ENCODE measurements around the gene CSF2. TPM values are rescaled to one million over a fixed set of nuclear protein-coding genes. Genes with fewer than 3 reads are reported as not detected.

CSF2 gene
- total and polyA plus RNA-seq, 2 donors (not counting 1 experiment from before 2014, with no cell fraction given), result not detected

DNA sequence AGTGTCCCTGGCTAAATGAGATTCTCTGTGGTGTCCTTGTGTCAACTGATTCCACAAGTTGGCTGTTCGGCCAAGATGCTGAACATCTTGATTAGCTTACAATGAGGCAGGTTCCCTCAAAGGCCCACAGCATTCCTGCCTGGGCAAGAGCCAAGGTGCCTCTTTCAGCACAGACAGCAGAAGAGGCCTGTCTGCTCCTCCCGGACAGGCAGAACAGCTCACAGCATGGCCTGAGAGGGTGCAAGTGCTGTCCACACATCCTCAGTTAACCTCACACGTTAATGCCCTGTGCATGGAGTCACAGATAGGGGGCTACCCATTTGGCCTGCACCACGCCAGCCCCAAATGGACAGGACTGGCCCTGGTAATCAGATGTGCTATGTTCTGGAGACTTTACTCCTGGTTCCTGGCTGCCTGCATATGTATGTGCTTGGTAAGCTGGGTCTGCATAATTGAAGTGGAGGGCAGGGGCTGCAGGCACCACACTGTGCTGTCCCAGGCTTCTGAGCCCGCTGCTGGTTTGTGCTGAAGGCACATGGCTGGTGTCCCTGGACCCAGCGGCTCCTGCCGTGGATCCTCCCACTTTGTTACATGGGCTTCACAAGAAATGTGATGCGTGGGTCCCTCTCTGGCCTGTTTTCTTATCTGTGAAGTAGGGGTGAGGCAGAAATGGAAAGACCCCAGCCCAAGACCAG, 8.9 kb downstream of the CSF2 start:
- CTCF ChIA-PET, result no interaction called here

DNA sequence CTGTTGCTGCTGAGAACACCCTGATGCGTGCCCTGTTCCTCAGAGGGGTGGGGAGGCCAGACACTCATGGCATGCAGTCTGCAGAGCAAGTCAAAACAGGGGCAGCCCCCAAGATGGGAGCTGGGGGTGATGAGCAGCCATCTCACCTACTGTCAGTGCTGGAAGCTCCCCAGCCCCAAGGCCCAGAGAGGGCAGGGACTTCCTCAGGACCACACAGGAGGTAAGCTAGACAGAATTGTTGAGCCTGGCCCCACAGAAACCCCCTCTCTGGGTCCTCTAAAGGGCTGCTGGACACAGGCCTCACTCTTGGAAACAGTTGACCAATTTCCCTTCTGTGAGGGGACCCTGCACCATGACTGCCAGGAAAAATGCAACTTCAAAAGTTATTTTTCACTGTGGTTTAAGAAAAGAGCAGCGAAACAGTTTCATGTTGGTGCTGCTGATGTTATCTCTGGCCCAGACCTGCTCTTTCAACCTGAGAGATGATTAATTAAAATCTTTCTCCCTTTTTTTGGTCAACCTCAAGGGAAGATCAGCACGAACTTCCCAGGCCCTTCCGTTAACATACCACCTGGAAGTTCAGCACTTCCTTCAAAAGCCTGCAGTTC, 9.6 kb downstream of the CSF2 start:
- Histone ChIP-seq H3K79me2 (ENCODE audit: control insufficient read depth, insufficient read depth, low read length) (no peaks in the 10 kb centered on the region), H2AFZ (ENCODE audit: insufficient read depth, low read depth, low read length, poor library complexity, severe bottlenecking) (no peak overlapping the region), H3K4me2 (replicated peaks; ENCODE audit: low read depth, low read length, poor library complexity, severe bottlenecking) (no peak overlapping the region), H3K27me3 (replicated peaks in 1 of 4; ENCODE audit: control extremely low read depth in 1 of 4, control insufficient read depth in 3 of 4, insufficient read depth in 4 of 4, low read length in 3 of 4) (no peaks in the 10 kb centered on the region), H3K4me3 (ENCODE audit: control extremely low read depth in 1 of 5, extremely low read depth in 1 of 5, insufficient read depth in 1 of 5, low read depth in 2 of 5, low read length in 4 of 5) (no peak overlapping the region), H3K9me3 (ENCODE audit: control extremely low read depth in 1 of 3, control insufficient read depth in 2 of 3, insufficient read depth in 1 of 3, low read length in 2 of 3) (no peaks in the 10 kb centered on the region), H3K4me1 (ENCODE audit: control insufficient read depth in 2 of 2, insufficient read depth in 2 of 2, low read length in 2 of 2) (no peaks in the 10 kb centered on the region), H3K36me3 (replicated peaks in 1 of 2; ENCODE audit: control extremely low read depth in 1 of 2, control insufficient read depth in 1 of 2, extremely low read depth in 1 of 2, insufficient read depth in 2 of 2, low read length in 1 of 2) (no peaks in the 10 kb centered on the region), H4K20me1 (ENCODE audit: control insufficient read depth, insufficient read depth, low read length, poor library complexity, severe bottlenecking) (no peaks in the 10 kb centered on the region), H3K27ac (ENCODE audit: low read length in 2 of 2) (no peak overlapping the region), H3K9ac (ENCODE audit: low read length) (no peak overlapping the region)
- ATAC-seq (ENCODE audit: low read depth) (no peak), DNase-seq (no peak)
- POLR2A ChIA-PET, result no interaction called here
- Mint-ChIP-seq H3K27me3 (no peaks in the 10 kb centered on the region), H3K27ac (no peak overlapping the region), H3K4me1 (no peaks in the 10 kb centered on the region), H3K9me3 (ENCODE audit: insufficient read depth) (no peaks in the 10 kb centered on the region), H3K4me3 (no peak overlapping the region)
- 80% methylated on average over 1 of the region's 4 CpGs for WGBS (ENCODE audit: insufficient coverage)
- intact Hi-C loops (cut with micrococcal nuclease), result no loop called here
- CTCF ChIA-PET, result no interaction called here
- TF ChIP-seq EZH2 (IDR thresholded peaks at IDR 0.05; ENCODE audit: borderline replicate concordance, insufficient read depth, low read depth, low read length, poor library complexity, severe bottlenecking), result no peak
- TF ChIP-seq, protein P1, sequence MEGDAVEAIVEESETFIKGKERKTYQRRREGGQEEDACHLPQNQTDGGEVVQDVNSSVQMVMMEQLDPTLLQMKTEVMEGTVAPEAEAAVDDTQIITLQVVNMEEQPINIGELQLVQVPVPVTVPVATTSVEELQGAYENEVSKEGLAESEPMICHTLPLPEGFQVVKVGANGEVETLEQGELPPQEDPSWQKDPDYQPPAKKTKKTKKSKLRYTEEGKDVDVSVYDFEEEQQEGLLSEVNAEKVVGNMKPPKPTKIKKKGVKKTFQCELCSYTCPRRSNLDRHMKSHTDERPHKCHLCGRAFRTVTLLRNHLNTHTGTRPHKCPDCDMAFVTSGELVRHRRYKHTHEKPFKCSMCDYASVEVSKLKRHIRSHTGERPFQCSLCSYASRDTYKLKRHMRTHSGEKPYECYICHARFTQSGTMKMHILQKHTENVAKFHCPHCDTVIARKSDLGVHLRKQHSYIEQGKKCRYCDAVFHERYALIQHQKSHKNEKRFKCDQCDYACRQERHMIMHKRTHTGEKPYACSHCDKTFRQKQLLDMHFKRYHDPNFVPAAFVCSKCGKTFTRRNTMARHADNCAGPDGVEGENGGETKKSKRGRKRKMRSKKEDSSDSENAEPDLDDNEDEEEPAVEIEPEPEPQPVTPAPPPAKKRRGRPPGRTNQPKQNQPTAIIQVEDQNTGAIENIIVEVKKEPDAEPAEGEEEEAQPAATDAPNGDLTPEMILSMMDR (IDR thresholded peaks at IDR 0.05), result no peak

More for the DNA sequence above, 8.9 kb downstream of the CSF2 start:
- 98% methylated on average over 6 of the region's 8 CpGs for WGBS (ENCODE audit: insufficient coverage)
- DNase-seq, result no peak
- Histone ChIP-seq H3K9me3 (ENCODE audit: control extremely low read depth in 1 of 3, control insufficient read depth in 2 of 3, insufficient read depth in 1 of 3, low read length in 2 of 3) (no peaks in the 10 kb centered on the region), H3K4me1 (ENCODE audit: control insufficient read depth in 2 of 2, insufficient read depth in 2 of 2, low read length in 2 of 2) (no peaks in the 10 kb centered on the region), H3K36me3 (replicated peaks in 1 of 2; ENCODE audit: control extremely low read depth in 1 of 2, control insufficient read depth in 1 of 2, extremely low read depth in 1 of 2, insufficient read depth in 2 of 2, low read length in 1 of 2) (no peaks in the 10 kb centered on the region), H3K4me2 (replicated peaks; ENCODE audit: low read depth, low read length, poor library complexity, severe bottlenecking) (no peak overlapping the region), H4K20me1 (ENCODE audit: control insufficient read depth, insufficient read depth, low read length, poor library complexity, severe bottlenecking) (no peaks in the 10 kb centered on the region), H3K4me3 (ENCODE audit: control extremely low read depth in 1 of 5, extremely low read depth in 1 of 5, insufficient read depth in 1 of 5, low read depth in 2 of 5, low read length in 4 of 5) (no peak overlapping the region), H3K9ac (ENCODE audit: low read length) (no peak overlapping the region), H3K79me2 (ENCODE audit: control insufficient read depth, insufficient read depth, low read length) (no peaks in the 10 kb centered on the region), H3K27me3 (replicated peaks in 1 of 4; ENCODE audit: control extremely low read depth in 1 of 4, control insufficient read depth in 3 of 4, insufficient read depth in 4 of 4, low read length in 3 of 4) (no peaks in the 10 kb centered on the region), H3K27ac (ENCODE audit: low read length in 2 of 2) (no peak overlapping the region), H2AFZ (ENCODE audit: insufficient read depth, low read depth, low read length, poor library complexity, severe bottlenecking) (no peak overlapping the region)
- Mint-ChIP-seq H3K4me3 (no peak overlapping the region), H3K27ac (no peak overlapping the region), H3K27me3 (no peaks in the 10 kb centered on the region), H3K9me3 (ENCODE audit: insufficient read depth) (no peaks in the 10 kb centered on the region), H3K4me1 (no peaks in the 10 kb centered on the region)
- no peak for ATAC-seq (ENCODE audit: low read depth)
- POLR2A ChIA-PET, result no interaction called here
- intact Hi-C loops (cut with micrococcal nuclease), result no loop called here
- no peak for TF ChIP-seq EZH2 (IDR thresholded peaks at IDR 0.05; ENCODE audit: borderline replicate concordance, insufficient read depth, low read depth, low read length, poor library complexity, severe bottlenecking)
- TF ChIP-seq, protein P1 (IDR thresholded peaks at IDR 0.05), result no peak

All from B cell (primary cell).